ENCODE measurements around the gene HHAT.

DNA sequence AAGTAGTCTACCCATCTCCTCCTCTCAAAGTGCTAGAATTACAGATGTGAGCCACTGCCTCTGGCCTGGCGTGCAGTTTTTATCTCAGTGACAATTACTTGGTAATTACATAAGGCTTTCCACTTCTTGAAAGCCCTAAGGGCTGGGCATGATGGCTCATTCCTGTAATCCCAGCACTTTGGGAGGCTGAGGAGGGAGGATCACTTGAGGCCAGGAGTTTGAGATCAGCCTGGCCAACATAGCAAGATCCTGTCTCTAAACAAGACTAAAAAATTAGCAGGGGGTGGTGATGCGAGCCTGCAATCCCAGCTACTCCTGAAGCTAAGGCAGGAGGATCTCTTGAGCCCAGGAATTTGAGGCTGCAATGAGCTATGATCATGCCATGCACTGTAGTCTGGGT lies 7.7 kb downstream of the HHAT start:
- TF ChIP-seq, protein P1, sequence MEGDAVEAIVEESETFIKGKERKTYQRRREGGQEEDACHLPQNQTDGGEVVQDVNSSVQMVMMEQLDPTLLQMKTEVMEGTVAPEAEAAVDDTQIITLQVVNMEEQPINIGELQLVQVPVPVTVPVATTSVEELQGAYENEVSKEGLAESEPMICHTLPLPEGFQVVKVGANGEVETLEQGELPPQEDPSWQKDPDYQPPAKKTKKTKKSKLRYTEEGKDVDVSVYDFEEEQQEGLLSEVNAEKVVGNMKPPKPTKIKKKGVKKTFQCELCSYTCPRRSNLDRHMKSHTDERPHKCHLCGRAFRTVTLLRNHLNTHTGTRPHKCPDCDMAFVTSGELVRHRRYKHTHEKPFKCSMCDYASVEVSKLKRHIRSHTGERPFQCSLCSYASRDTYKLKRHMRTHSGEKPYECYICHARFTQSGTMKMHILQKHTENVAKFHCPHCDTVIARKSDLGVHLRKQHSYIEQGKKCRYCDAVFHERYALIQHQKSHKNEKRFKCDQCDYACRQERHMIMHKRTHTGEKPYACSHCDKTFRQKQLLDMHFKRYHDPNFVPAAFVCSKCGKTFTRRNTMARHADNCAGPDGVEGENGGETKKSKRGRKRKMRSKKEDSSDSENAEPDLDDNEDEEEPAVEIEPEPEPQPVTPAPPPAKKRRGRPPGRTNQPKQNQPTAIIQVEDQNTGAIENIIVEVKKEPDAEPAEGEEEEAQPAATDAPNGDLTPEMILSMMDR (IDR thresholded peaks at IDR 0.05), result no peak
- no peak for TF ChIP-seq POLR2A (IDR thresholded peaks at IDR 0.05)

All from vagina (tissue), 2 donors.